Naive thymus-derived CD4-positive, alpha-beta T cell (primary cell): Measurements from ENCODE around the gene GIMAP2. TPM values are rescaled to one million over a fixed set of nuclear protein-coding genes. Genes with fewer than 3 reads are reported as not detected.
"Not testable (repeated sequence)": the region's sequence is repeated elsewhere in the genome, so short reads cannot be mapped to it uniquely, and the experiment has no call there.

Experiments used
- ATAC-seq: fragments of 150-1000 bp; cut with Tn5 transposase; 2 replicates; pipeline ENCODE4 v1.10.0; 2021; ENCODE audit warnings: mild to moderate bottlenecking, moderate library complexity
- CTCF ChIA-PET: fragments of 350-600 bp; sonication (Branson Sonifier 250); formaldehyde crosslinking; loops from one replicate; lab custom pipeline; 2021; ENCODE audit warnings: antibody characterized with exemption; lab: Charles Lee
- POLR2A ChIA-PET: fragments of 350-600 bp; sonication (Branson Sonifier 250); formaldehyde crosslinking; loops from one replicate; lab custom pipeline; 2021; ENCODE audit warnings: antibody characterized with exemption, inconsistent platforms; lab: Charles Lee
- DNase-seq, 9 donors: peaks; one replicate each; pipeline versions ENCODE4 v3.0.0 to v3.0.0-alpha.2; 2020 to 2022; ENCODE audit warnings: mixed read lengths in 1 of 9
- H3K27ac ChIP-seq: one replicate; pipeline ENCODE4 v1.7.0; 2013; ENCODE audit warnings: mild to moderate bottlenecking, low read depth, low read length, moderate library complexity
- H3K27me3 ChIP-seq, 2 donors: one replicate each; pipeline ENCODE4 v1.7.0; 2013; ENCODE audit warnings: low read length in 2 of 2, mild to moderate bottlenecking in 2 of 2, moderate library complexity in 2 of 2; ENCODE audit not compliant: control insufficient read depth in 2 of 2, insufficient read depth in 2 of 2
- H3K36me3 ChIP-seq, 3 experiments: 1 replicate in 2 of 3; 2 replicates in 1 of 3; pipeline ENCODE4 v1.7.0; 2013; ENCODE audit warnings: low read length in 3 of 3, mild to moderate bottlenecking in 3 of 3, moderate library complexity in 1 of 3; ENCODE audit not compliant: insufficient read depth in 3 of 3, control insufficient read depth in 2 of 3
- H3K4me1 ChIP-seq, 2 donors: one replicate each; pipeline ENCODE4 v1.7.0; 2013; ENCODE audit warnings: low read length in 2 of 2, mild to moderate bottlenecking in 2 of 2, moderate library complexity in 1 of 2; ENCODE audit not compliant: control insufficient read depth in 2 of 2, insufficient read depth in 2 of 2
- H3K4me3 ChIP-seq: 2 replicates; pipeline ENCODE4 v1.7.0; 2013; ENCODE audit warnings: mild to moderate bottlenecking, low read length
- H3K9me3 ChIP-seq, 3 experiments: 1 replicate in 2 of 3; 2 replicates in 1 of 3; pipeline ENCODE4 v1.7.0; 2013; ENCODE audit warnings: low read length in 3 of 3; ENCODE audit not compliant: control insufficient read depth in 2 of 3
- H3K27ac Mint-ChIP-seq, 9 donors: one replicate each; pipeline ENCODE4 v1.8.0; 2020 to 2022; ENCODE audit warnings: mixed read lengths in 9 of 9, mild to moderate bottlenecking in 8 of 9, moderate library complexity in 5 of 9, inconsistent platforms in 2 of 9
- H3K27me3 Mint-ChIP-seq, 5 donors: one replicate each; pipeline ENCODE4 v1.8.0; 2021 to 2022; ENCODE audit warnings: mixed read lengths in 5 of 5, mild to moderate bottlenecking in 1 of 5
- H3K36me3 Mint-ChIP-seq, 5 donors: one replicate each; pipeline ENCODE4 v1.8.0; 2020 to 2022; ENCODE audit warnings: mixed read lengths in 5 of 5, mild to moderate bottlenecking in 3 of 5, inconsistent platforms in 1 of 5
- H3K4me1 Mint-ChIP-seq, 7 donors: one replicate each; pipeline ENCODE4 v1.8.0; 2020 to 2022; ENCODE audit warnings: mixed read lengths in 7 of 7, mild to moderate bottlenecking in 3 of 7, inconsistent platforms in 1 of 7
- H3K4me3 Mint-ChIP-seq, 10 donors: one replicate each; pipeline ENCODE4 v1.8.0; 2020 to 2022; ENCODE audit warnings: mild to moderate bottlenecking in 10 of 10, mixed read lengths in 10 of 10, moderate library complexity in 6 of 10, inconsistent platforms in 2 of 10
- H3K9me3 Mint-ChIP-seq, 11 donors: one replicate each; pipeline ENCODE4 v1.8.0; 2020 to 2022; ENCODE audit warnings: mixed read lengths in 11 of 11, mild to moderate bottlenecking in 4 of 11, inconsistent platforms in 1 of 11, moderate library complexity in 1 of 11
- intact Hi-C, 2 donors: fragments of 100-400 bp; cut with micrococcal nuclease; formaldehyde crosslinking; loops; one replicate each; pipeline ENCODE4 v1.15.1; 2023
- polyA plus RNA-seq, 2 donors: library from polyadenylated mRNA; unstranded; fragments of 300-500 nt; fragmentation: Illumina TruSeq; gene quantifications; one replicate each; pipeline ENCODE4 v1.2.3, GENCODE V29; 2021
- total RNA-seq, 6 experiments: library from RNA in 5 of 6; stranded (reverse) in 5 of 6; gene quantifications; 1 replicate in 5 of 6; 2 replicates in 1 of 6; pipeline ENCODE4 v1.2.3 and lab custom pipeline; 2021 to 2026

Gene GIMAP2
- total and polyA plus RNA-seq, 7 experiments from 2014 or later, result 79.4 to 286 (median 150) TPM

GRCh38 chr7:150668977-150669376 is 16.5 kb upstream of the GIMAP2 start:
- Mint-ChIP-seq H3K4me3 (peak overlapping the region; percentile 57 to 85 (median 72)), H3K36me3 (peaks cover 5 to 47% (median 10%) of the 10 kb centered on the region in 5 donors), H3K27ac (peak overlapping the region; percentile 73 to 100 (median 97)), H3K9me3 (peaks cover 2 to 43% (median 21%) of the 10 kb centered on the region in 11 donors), H3K27me3 (no peaks in the 10 kb centered on the region), H3K4me1 (peaks cover 56 to 98% (median 89%) of the 10 kb centered on the region in 7 donors)
- ChIA-PET POLR2A (interaction anchor here (0.6 to 6.6 kb wide), 32 partner anchors 8 to 220 kb away, joined by 3 to 88 read pairs (median 6); partner anchors contain the start of genes GIMAP1, GIMAP2, GIMAP4 and GIMAP5), CTCF (interaction anchor here (1.1 to 1.8 kb wide), 4 partner anchors 16 to 86 kb away, joined by 4 to 5 read pairs (median 4); partner anchors contain the start of gene GIMAP2)
- Histone ChIP-seq H3K27ac (peak overlapping the region; percentile 78), H3K4me3 (peak overlapping the region; percentile 8), H3K9me3 (no peaks in the 10 kb centered on the region), H3K27me3 (no peaks in the 10 kb centered on the region), H3K36me3 (no peaks in the 10 kb centered on the region), H3K4me1 (peaks cover 66 to 81% of the 10 kb centered on the region in 2 donors)
- ATAC-seq (no peak), DNase-seq (no peak)
- intact Hi-C loops, result loop anchor here (1.0 to 10.0 kb wide), 16 partner anchors 7 to 413 kb away; partner anchors contain the start of genes GIMAP1 (in 2 of the 2), GIMAP2 (in 2 of the 2), GIMAP6 (in 2 of the 2) and FASTK (in 1 of the 2)

DNA sequence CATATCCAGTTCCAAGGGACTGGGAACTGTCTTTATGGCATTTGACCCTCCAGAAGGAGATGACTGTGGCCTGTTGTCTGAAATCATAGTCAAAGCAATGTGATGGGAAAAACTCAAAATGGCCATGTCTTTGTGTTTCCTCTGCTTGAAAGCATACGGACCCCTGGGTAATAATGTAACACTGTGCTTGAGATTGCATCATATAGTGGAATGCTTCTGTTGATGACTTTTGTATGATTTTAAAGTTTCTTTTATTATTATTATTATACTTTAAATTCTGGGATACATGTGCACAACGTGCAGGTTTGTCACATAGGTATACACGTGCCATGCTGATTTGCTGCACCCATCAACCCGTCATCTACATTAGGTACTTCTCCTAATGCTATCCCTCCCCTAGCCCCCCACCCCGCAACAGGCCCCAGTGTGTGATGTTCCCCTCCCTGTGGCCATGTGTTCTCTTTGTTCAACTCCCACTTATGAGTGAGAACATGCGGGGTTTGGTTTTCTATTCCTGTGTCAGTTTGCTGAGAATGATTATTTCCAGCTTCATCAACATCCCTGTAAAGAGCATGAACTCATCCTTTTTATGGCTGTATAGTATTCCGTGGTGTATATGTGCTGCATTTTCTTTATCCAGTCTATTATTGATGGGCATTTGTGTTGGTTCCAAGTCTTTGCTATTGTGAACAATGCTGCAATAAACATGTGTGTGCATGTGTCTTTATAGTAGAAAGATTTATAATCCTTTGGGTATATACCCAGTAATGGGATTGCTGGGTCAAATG is 13.5 kb upstream of the GIMAP2 start:
- Mint-ChIP-seq H3K4me3 (peak overlapping the region in 3 of 10 donors; percentile 34 to 58 (median 57)), H3K9me3 (peaks cover 2 to 54% (median 21%) of the 10 kb centered on the region in 11 donors), H3K4me1 (peaks cover 49 to 95% (median 81%) of the 10 kb centered on the region in 7 donors), H3K27ac (peak overlapping the region in 8 of 9 donors; percentile 71 to 100 (median 91)), H3K36me3 (peaks cover 5 to 48% (median 8%) of the 10 kb centered on the region in 5 donors)
- intact Hi-C loops, H3K27ac ChIP-seq, H3K4me3 ChIP-seq, CTCF ChIA-PET, H3K9me3 ChIP-seq, H3K27me3 ChIP-seq, H3K36me3 ChIP-seq, DNase-seq, H3K27me3 Mint-ChIP-seq, ATAC-seq: not testable (repeated sequence)
- POLR2A ChIA-PET, result interaction anchor here (0.7 to 6.6 kb wide), 17 partner anchors 9 to 158 kb away, joined by 3 to 88 read pairs (median 5); partner anchors contain the start of genes GIMAP1, GIMAP2, GIMAP5 and GIMAP6
- peaks cover 52 to 65% of the 10 kb centered on the region in 2 donors for H3K4me1 ChIP-seq

DNA sequence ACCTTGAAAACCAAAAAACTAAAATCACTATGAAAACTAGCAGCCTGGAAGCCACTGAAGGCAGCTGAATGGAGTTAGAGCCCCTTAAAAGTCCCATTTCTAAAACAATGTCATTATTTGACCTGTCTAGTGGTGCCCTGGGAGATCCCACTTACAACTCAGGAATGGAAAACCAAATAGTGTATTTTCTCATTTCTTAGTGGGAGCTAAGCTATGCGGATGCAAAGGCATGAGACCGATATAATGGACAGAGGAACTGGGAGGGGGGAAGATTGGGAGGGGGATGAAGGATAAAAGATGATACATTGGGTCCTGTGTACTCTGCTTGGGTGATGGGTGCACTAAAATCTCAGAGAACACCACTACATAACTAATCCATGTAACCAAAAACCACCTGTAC is 9.8 kb upstream of the GIMAP2 start:
- peaks cover 11 to 62% (median 20%) of the 10 kb centered on the region in 5 donors for H3K36me3 Mint-ChIP-seq
- CTCF ChIA-PET, result interaction anchor here (1.2 kb wide), 1 partner anchor 10 kb away, joined by 4 read pairs; the partner anchor contains the start of gene GIMAP2
- peak overlapping the region; percentile 71 for H3K27ac ChIP-seq

GRCh38 chr7:150676276-150676675 is 9.2 kb upstream of the GIMAP2 start:
- POLR2A ChIA-PET, result interaction anchor here (0.6 to 5.7 kb wide), 29 partner anchors 8 to 226 kb away, joined by 3 to 50 read pairs (median 4); partner anchors contain the start of genes GIMAP1, GIMAP2, GIMAP4 and GIMAP6
- H3K36me3 ChIP-seq, H3K27me3 Mint-ChIP-seq, H3K27me3 ChIP-seq, H3K9me3 ChIP-seq, DNase-seq: not testable (repeated sequence)
- peak overlapping the region; percentile 82 to 98 (median 93) for H3K27ac Mint-ChIP-seq
- peaks cover 16 to 61% (median 22%) of the 10 kb centered on the region in 5 donors for H3K36me3 Mint-ChIP-seq
- intact Hi-C loops, result loop anchor here (1.0 to 2.0 kb wide), 7 partner anchors 8 to 225 kb away; partner anchors contain the start of genes GIMAP2 (in 2 of the 2), GIMAP6 (in 1 of the 2), GIMAP7 (in 1 of the 2) and GIMAP8 (in 1 of the 2)
- peak; percentile 31 for ATAC-seq
- H3K4me1 Mint-ChIP-seq, result peaks cover 42 to 88% (median 77%) of the 10 kb centered on the region in 7 donors
- peaks cover 4 to 72% (median 24%) of the 10 kb centered on the region in 11 donors for H3K9me3 Mint-ChIP-seq
- Histone ChIP-seq H3K27ac (peak overlapping the region; percentile 71), H3K4me1 (peaks cover 32 to 46% of the 10 kb centered on the region in 2 donors), H3K4me3 (peak overlapping the region; percentile 27)
- H3K4me3 Mint-ChIP-seq, result peak overlapping the region; percentile 9 to 93 (median 77)
- CTCF ChIA-PET, result interaction anchor here (0.8 to 1.2 kb wide), 4 partner anchors 9 to 108 kb away, joined by 4 read pairs; partner anchors contain the start of genes GIMAP2 and GIMAP4

More for the DNA sequence above, 9.8 kb upstream of the GIMAP2 start:
- no peaks in the 10 kb centered on the region for H3K27me3 Mint-ChIP-seq
- POLR2A ChIA-PET, result interaction anchor here (0.6 to 5.7 kb wide), 23 partner anchors 8 to 225 kb away, joined by 3 to 50 read pairs (median 4); partner anchors contain the start of genes GIMAP1, GIMAP2, GIMAP4 and GIMAP6
- peak overlapping the region in 9 of 10 donors; percentile 34 to 93 (median 76) for H3K4me3 Mint-ChIP-seq
- peak overlapping the region; percentile 82 to 98 (median 94) for H3K27ac Mint-ChIP-seq
- H3K4me3 ChIP-seq, result no peak overlapping the region
- no peaks in the 10 kb centered on the region for H3K9me3 ChIP-seq
- ATAC-seq, result no peak
- no peaks in the 10 kb centered on the region for H3K27me3 ChIP-seq
- peaks cover 4 to 72% (median 20%) of the 10 kb centered on the region in 11 donors for H3K9me3 Mint-ChIP-seq
- no peak for DNase-seq
- intact Hi-C loops, result loop anchor here (1.0 to 2.0 kb wide), 7 partner anchors 7 to 225 kb away; partner anchors contain the start of genes GIMAP2 (in 2 of the 2), GIMAP6 (in 1 of the 2), GIMAP7 (in 1 of the 2) and GIMAP8 (in 1 of the 2)
- H3K4me1 Mint-ChIP-seq, result peaks cover 43 to 88% (median 78%) of the 10 kb centered on the region in 7 donors
- no peaks in the 10 kb centered on the region for H3K36me3 ChIP-seq
- peaks cover 38 to 52% of the 10 kb centered on the region in 2 donors for H3K4me1 ChIP-seq

DNA sequence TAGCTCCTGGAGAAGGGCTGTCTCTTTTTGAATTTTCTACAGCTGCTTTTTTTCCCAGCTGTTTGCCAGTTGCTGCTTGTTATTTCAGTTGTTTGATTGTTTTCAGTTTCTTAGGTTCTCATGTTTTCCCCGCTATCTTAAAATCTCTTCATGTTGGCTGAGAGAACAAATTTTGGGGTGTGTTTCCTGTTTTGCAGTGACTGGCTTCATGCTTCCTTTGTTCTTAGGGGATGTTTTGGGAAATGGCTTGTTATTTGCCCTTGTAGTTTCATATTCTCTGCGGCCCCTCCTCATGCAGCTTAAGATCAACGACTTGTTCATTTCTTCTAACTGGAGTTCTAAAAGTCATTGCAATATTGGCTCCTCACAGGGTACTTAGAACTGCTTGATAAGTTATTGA is 8.7 kb upstream of the GIMAP2 start:
- peaks cover 4 to 73% (median 30%) of the 10 kb centered on the region in 11 donors for H3K9me3 Mint-ChIP-seq

More for the DNA sequence above, 8.7 kb upstream of the GIMAP2 start:
- H3K9me3 ChIP-seq, H3K36me3 ChIP-seq, H3K27me3 Mint-ChIP-seq, H3K4me3 ChIP-seq, H3K27me3 ChIP-seq: not testable (repeated sequence)
- H3K36me3 Mint-ChIP-seq, result peaks cover 21 to 62% (median 25%) of the 10 kb centered on the region in 5 donors
- Histone ChIP-seq H3K4me1 (peaks cover 32 to 42% of the 10 kb centered on the region in 2 donors), H3K27ac (peak overlapping the region; percentile 71)
- peak overlapping the region; percentile 82 to 98 (median 93) for H3K27ac Mint-ChIP-seq
- H3K4me3 Mint-ChIP-seq, result peak overlapping the region; percentile 9 to 93 (median 77)
- ChIA-PET CTCF (interaction anchor here (0.8 to 1.6 kb wide), 4 partner anchors 39 to 109 kb away, joined by 4 to 5 read pairs (median 4); partner anchors contain the start of genes GIMAP1 and GIMAP4), POLR2A (interaction anchor here (0.6 to 5.7 kb wide), 33 partner anchors 9 to 306 kb away, joined by 3 to 50 read pairs (median 3); partner anchors contain the start of genes GIMAP1, GIMAP2, GIMAP4 and GIMAP6)
- intact Hi-C loops, result loop anchor here (1.0 to 2.0 kb wide), 7 partner anchors 8 to 226 kb away; partner anchors contain the start of genes GIMAP2 (in 2 of the 2), GIMAP6 (in 1 of the 2), GIMAP7 (in 1 of the 2) and GIMAP8 (in 1 of the 2)
- peak in 7 of 9 donors; percentile 57 to 90 (median 82) for DNase-seq
- peaks cover 37 to 88% (median 76%) of the 10 kb centered on the region in 7 donors for H3K4me1 Mint-ChIP-seq
- peak; percentile 97 for ATAC-seq
